Measurements from ENCODE around the gene PRDM16. TPM values are rescaled to one million over a fixed set of nuclear protein-coding genes. Genes with fewer than 3 reads are reported as not detected.

Gene PRDM16
- total RNA-seq, 1 donor from 2014 or later = 18.3 TPM

GRCh38 chr1:3430406-3430805 lies 361.4 kb downstream of the PRDM16 start:
- H3K36me3 Mint-ChIP-seq (ENCODE audit: low read depth) = peaks cover 17% of the 10 kb centered on the region
- no peaks in the 10 kb centered on the region for H3K4me1 Mint-ChIP-seq (ENCODE audit: low read depth)
- no peak overlapping the region for H3K4me3 Mint-ChIP-seq (ENCODE audit: unreplicated experiment)
- no peaks in the 10 kb centered on the region for H3K9me3 Mint-ChIP-seq (ENCODE audit: low read depth)
- H3K27ac Mint-ChIP-seq (ENCODE audit: unreplicated experiment) = no peak overlapping the region
- no peak for TF ChIP-seq CTCF (IDR thresholded peaks at IDR 0.05)
- H3K27me3 Mint-ChIP-seq (ENCODE audit: low read depth) = no peaks in the 10 kb centered on the region
- DNase-seq (ENCODE audit: low spot score) = peak; percentile 93

GRCh38 chr1:3430820-3431219 lies 361.8 kb downstream of the PRDM16 start:
- Mint-ChIP-seq H3K4me3 (ENCODE audit: unreplicated experiment) (no peak overlapping the region), H3K27me3 (ENCODE audit: low read depth) (no peaks in the 10 kb centered on the region), H3K9me3 (ENCODE audit: low read depth) (no peaks in the 10 kb centered on the region), H3K4me1 (ENCODE audit: low read depth) (no peaks in the 10 kb centered on the region), H3K36me3 (ENCODE audit: low read depth) (peaks cover 17% of the 10 kb centered on the region), H3K27ac (ENCODE audit: unreplicated experiment) (no peak overlapping the region)
- TF ChIP-seq CTCF (IDR thresholded peaks at IDR 0.05) = no peak
- peak; percentile 86 for DNase-seq (ENCODE audit: low spot score)

GRCh38 chr1:3431266-3431665 lies 362.3 kb downstream of the PRDM16 start:
- Mint-ChIP-seq H3K9me3 (ENCODE audit: low read depth) (no peaks in the 10 kb centered on the region), H3K4me1 (ENCODE audit: low read depth) (no peaks in the 10 kb centered on the region), H3K4me3 (ENCODE audit: unreplicated experiment) (no peak overlapping the region), H3K27me3 (ENCODE audit: low read depth) (no peaks in the 10 kb centered on the region), H3K27ac (ENCODE audit: unreplicated experiment) (no peak overlapping the region), H3K36me3 (ENCODE audit: low read depth) (peaks cover 20% of the 10 kb centered on the region)
- DNase-seq (ENCODE audit: low spot score) = peak; percentile 68
- TF ChIP-seq CTCF (IDR thresholded peaks at IDR 0.05) = peak; percentile 66

- Mint-ChIP-seq H3K27me3 (ENCODE audit: low read depth) (no peaks in the 10 kb centered on the region), H3K27ac (ENCODE audit: unreplicated experiment) (no peak overlapping the region), H3K9me3 (ENCODE audit: low read depth) (no peaks in the 10 kb centered on the region), H3K36me3 (ENCODE audit: low read depth) (peaks cover 18% of the 10 kb centered on the region), H3K4me1 (ENCODE audit: low read depth) (no peaks in the 10 kb centered on the region), H3K4me3 (ENCODE audit: unreplicated experiment) (no peak overlapping the region)
- peak; percentile 86 for DNase-seq (ENCODE audit: low spot score)
- no peak for TF ChIP-seq CTCF (IDR thresholded peaks at IDR 0.05)
These were observed 362.7 kb downstream of the PRDM16 start for GRCh38 chr1:3431686-3432085.

GRCh38 chr1:3432306-3432705 lies 363.3 kb downstream of the PRDM16 start:
- no peaks in the 10 kb centered on the region for H3K27me3 Mint-ChIP-seq (ENCODE audit: low read depth)
- H3K4me3 Mint-ChIP-seq (ENCODE audit: unreplicated experiment) = no peak overlapping the region
- H3K9me3 Mint-ChIP-seq (ENCODE audit: low read depth) = no peaks in the 10 kb centered on the region
- H3K4me1 Mint-ChIP-seq (ENCODE audit: low read depth) = no peaks in the 10 kb centered on the region
- DNase-seq (ENCODE audit: low spot score) = peak; percentile 75
- peaks cover 15% of the 10 kb centered on the region for H3K36me3 Mint-ChIP-seq (ENCODE audit: low read depth)
- no peak for TF ChIP-seq CTCF (IDR thresholded peaks at IDR 0.05)
- no peak overlapping the region for H3K27ac Mint-ChIP-seq (ENCODE audit: unreplicated experiment)
